ENCODE results near the gene RS1. TPM values are rescaled to one million over a fixed set of nuclear protein-coding genes. Genes with fewer than 3 reads are reported as not detected.

RS1 gene
- total RNA-seq, 2 donors from 2014 or later: not detected

GRCh38 chrX:18638398-18638797, 33.5 kb downstream of the RS1 start:
- Histone ChIP-seq H3K9me3 (no peaks in the 10 kb centered on the region), H3K4me3 (no peak overlapping the region), H3K4me1 (no peaks in the 10 kb centered on the region), H3K27me3 (no peaks in the 10 kb centered on the region), H3K27ac (no peak overlapping the region), H3K36me3 (replicated peaks in 1 of 2; ENCODE audit: insufficient read depth in 1 of 2, low read depth in 2 of 2) (no peaks in the 10 kb centered on the region)
- no peak for DNase-seq
- intact Hi-C loops (cut with DNase I): no loop called here
- TF ChIP-seq CTCF (IDR thresholded peaks at IDR 0.05) (no peak), POLR2A (IDR thresholded peaks at IDR 0.05) (no peak)
- 87 to 96% methylated on average over 2 of the region's 2 CpGs for WGBS, 2 donors
- no peak for ATAC-seq

- no peak overlapping the region for H3K4me3 ChIP-seq
- no peak for DNase-seq
- H3K27ac ChIP-seq: no peak overlapping the region
- no peaks in the 10 kb centered on the region for H3K27me3 ChIP-seq
- intact Hi-C loops (cut with DNase I): no loop called here
- H3K36me3 ChIP-seq (replicated peaks in 1 of 2; ENCODE audit: insufficient read depth in 1 of 2, low read depth in 2 of 2): no peaks in the 10 kb centered on the region
- H3K9me3 ChIP-seq: no peaks in the 10 kb centered on the region
- no peak for ATAC-seq
- TF ChIP-seq POLR2A (IDR thresholded peaks at IDR 0.05) (no peak), CTCF (IDR thresholded peaks at IDR 0.05) (no peak)
- WGBS, 2 donors: 78 to 79% methylated on average over 8 of the region's 8 CpGs
- no peaks in the 10 kb centered on the region for H3K4me1 ChIP-seq
Observed at GRCh38 chrX:18630934-18631333, 41.0 kb downstream of the RS1 start.

DNA sequence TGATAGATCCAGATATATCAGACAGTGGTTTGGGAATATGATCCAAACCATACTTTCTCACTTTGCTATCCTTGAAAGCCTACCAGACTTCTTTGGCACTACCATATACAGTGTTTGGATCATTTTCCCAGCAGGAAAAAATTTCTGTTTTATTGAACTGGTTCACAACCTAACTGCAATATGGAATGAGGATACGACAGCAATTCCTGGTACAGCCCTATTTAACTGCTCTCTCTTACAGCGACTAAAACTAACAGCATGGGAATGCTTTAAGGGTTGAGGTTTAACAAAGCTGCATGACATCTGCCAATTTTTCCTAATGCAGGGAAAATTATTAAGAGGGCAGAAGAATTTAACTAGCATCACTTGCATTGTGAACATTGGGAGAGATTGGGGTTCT, 47.3 kb downstream of the RS1 start:
- Histone ChIP-seq H3K27me3 (no peaks in the 10 kb centered on the region), H3K4me1 (peaks cover 37% of the 10 kb centered on the region), H3K36me3 (replicated peaks in 1 of 2; ENCODE audit: insufficient read depth in 1 of 2, low read depth in 2 of 2) (no peaks in the 10 kb centered on the region), H3K4me3 (no peak overlapping the region), H3K9me3 (no peaks in the 10 kb centered on the region), H3K27ac (peak overlapping the region in 3 of 4 donors; percentile 6 to 61 (median 44))
- DNase-seq (no peak), ATAC-seq (no peak)
- TF ChIP-seq CTCF (IDR thresholded peaks at IDR 0.05) (no peak), POLR2A (IDR thresholded peaks at IDR 0.05) (no peak)
- intact Hi-C loops (cut with DNase I): no loop called here
- WGBS, 2 donors: 78 to 93% methylated on average over 2 of the region's 2 CpGs

- Histone ChIP-seq H3K4me3 (no peak overlapping the region), H3K27me3 (no peaks in the 10 kb centered on the region), H3K9me3 (no peaks in the 10 kb centered on the region), H3K27ac (peak overlapping the region in 3 of 4 donors; percentile 72 to 81 (median 76)), H3K4me1 (peaks cover 61% of the 10 kb centered on the region), H3K36me3 (replicated peaks in 1 of 2; ENCODE audit: insufficient read depth in 1 of 2, low read depth in 2 of 2) (no peaks in the 10 kb centered on the region)
- WGBS, 2 donors: 17 to 25% methylated on average over 8 of the region's 8 CpGs
- DNase-seq (peak; percentile 32 to 49 (median 46)), ATAC-seq (peak; percentile 73)
- intact Hi-C loops (cut with DNase I): no loop called here
- TF ChIP-seq CTCF (IDR thresholded peaks at IDR 0.05) (no peak), POLR2A (IDR thresholded peaks at IDR 0.05) (peak in 1 of 3 donors; percentile 27)
Observed at GRCh38 chrX:18620349-18620748, 51.6 kb downstream of the RS1 start.

- Histone ChIP-seq H3K27me3 (no peaks in the 10 kb centered on the region), H3K4me3 (no peak overlapping the region), H3K9me3 (no peaks in the 10 kb centered on the region), H3K36me3 (replicated peaks in 1 of 2; ENCODE audit: insufficient read depth in 1 of 2, low read depth in 2 of 2) (no peaks in the 10 kb centered on the region), H3K4me1 (peaks cover 51% of the 10 kb centered on the region), H3K27ac (peak overlapping the region; percentile 18 to 81 (median 74))
- intact Hi-C loops (cut with DNase I): no loop called here
- TF ChIP-seq POLR2A (IDR thresholded peaks at IDR 0.05): no peak
- no peak for TF ChIP-seq CTCF (IDR thresholded peaks at IDR 0.05)
- DNase-seq (no peak), ATAC-seq (peak; percentile 56)
- WGBS, 2 donors: 17 to 26% methylated on average over 2 of the region's 2 CpGs
Observed at GRCh38 chrX:18619288-18619687, 52.6 kb downstream of the RS1 start.

Measured in body of pancreas (tissue), 4 donors.